Esophagus squamous epithelium (tissue), 5 donors: ENCODE data around the gene IL17RA. TPM values are rescaled to one million over a fixed set of nuclear protein-coding genes. Genes with fewer than 3 reads are reported as not detected.

Source experiments
- DNase-seq: peaks from one replicate; lab custom pipeline; 2025; lab: John Stamatoyannopoulos, UW
- H3K27ac ChIP-seq, 4 donors: fragments of 200-600 bp; sonication (generic); one replicate each; pipeline ENCODE4 v1.5.1; 2016 to 2019; ENCODE audit warnings: mild to moderate bottlenecking in 1 of 4
- H3K27me3 ChIP-seq, 4 donors: fragments of 200-600 bp; sonication (generic); 1 replicate in 3 of 4; 2 replicates in 1 of 4; pipeline versions ENCODE4 v1.5.1 to v1.6.0; 2017 to 2021; ENCODE audit warnings: antibody characterized with exemption in 1 of 4
- H3K36me3 ChIP-seq, 3 donors: fragments of 200-600 bp; sonication (generic); one replicate each; pipeline ENCODE4 v1.5.1; 2016 to 2019
- H3K4me1 ChIP-seq, 3 donors: fragments of 200-600 bp; sonication (generic); one replicate each; pipeline ENCODE4 v1.5.1; 2017 to 2019
- H3K4me3 ChIP-seq, 4 donors: fragments of 200-600 bp; sonication (generic); 1 replicate in 3 of 4; 2 replicates in 1 of 4; pipeline ENCODE4 v1.5.1; 2016 to 2019; ENCODE audit warnings: mild to moderate bottlenecking in 2 of 4, moderate library complexity in 1 of 4
- H3K9me3 ChIP-seq, 3 donors: fragments of 200-600 bp; sonication (generic); one replicate each; pipeline ENCODE4 v1.5.1; 2016 to 2019
- CTCF ChIP-seq, 6 experiments: fragments of 450-650 bp in 4 of 6; fragments of 200-600 bp in 2 of 6; sonication (generic) in 2 of 6; IDR thresholded peaks; one replicate each; pipeline ENCODE4 v1.5.1; 2016 to 2019; ENCODE audit warnings: antibody characterized with exemption in 6 of 6, mild to moderate bottlenecking in 4 of 6, moderate library complexity in 4 of 6
- POLR2A ChIP-seq, 4 donors: fragments of 450-650 bp; IDR thresholded peaks; one replicate each; pipeline ENCODE4 v1.6.1; 2017; ENCODE audit warnings: antibody characterized with exemption in 4 of 4, mild to moderate bottlenecking in 4 of 4, moderate library complexity in 3 of 4
- WGBS, 2 donors: methylation state at CpG; one replicate each; pipeline ENCODE4 v1.1.5; 2018; 5-methylcytosine and 5-hydroxymethylcytosine counted together
- intact Hi-C: fragments of 100-400 bp; cut with DNase I; formaldehyde crosslinking; loops from one replicate; pipeline ENCODE4 v1.15.0; 2022
- total RNA-seq, 4 donors: library from RNA; depleted of rRNA; stranded (reverse); fragments of >200 nt; gene quantifications; one replicate each; pipeline ENCODE4 v1.1.0, GENCODE V29; 2016
- donor health status: DM: yes; HTN: yes; CAD: no.

Gene IL17RA
- total RNA-seq, 4 donors from 2014 or later = 8.6 to 14.7 (median 9.1) TPM

- TF ChIP-seq CTCF (IDR thresholded peaks at IDR 0.05) = no peak
- H3K4me1 ChIP-seq = peaks cover 0 to 14% (median 0%) of the 10 kb centered on the region in 3 donors
- H3K27me3 ChIP-seq = no peaks in the 10 kb centered on the region
- no peak overlapping the region for H3K4me3 ChIP-seq
- H3K9me3 ChIP-seq = no peaks in the 10 kb centered on the region
- 35 to 37% methylated on average over 6 of the region's 7 CpGs for WGBS, 2 donors
- no peak overlapping the region for H3K27ac ChIP-seq
- H3K36me3 ChIP-seq = no peaks in the 10 kb centered on the region
- DNase-seq = no peak
- intact Hi-C loops = no loop called here
Measured at GRCh38 chr22:17065433-17065832, 19.4 kb upstream of the IL17RA start.

GRCh38 chr22:17072877-17073276 lies 11.9 kb upstream of the IL17RA start:
- intact Hi-C loops = loop anchor here (10.0 kb wide), 1 partner anchor 432 kb away; no protein-coding TSS in a partner anchor
- H3K27me3 ChIP-seq = peaks cover 0 to 8% (median 0%) of the 10 kb centered on the region in 4 donors
- H3K27ac ChIP-seq = no peak overlapping the region
- 80 to 83% methylated on average over 1 of the region's 1 CpG for WGBS, 2 donors
- H3K36me3 ChIP-seq = no peaks in the 10 kb centered on the region
- peaks cover 0 to 9% (median 0%) of the 10 kb centered on the region in 3 donors for H3K4me1 ChIP-seq
- DNase-seq = no peak
- TF ChIP-seq POLR2A (IDR thresholded peaks at IDR 0.05) = no peak
- no peak for TF ChIP-seq CTCF (IDR thresholded peaks at IDR 0.05)
- H3K4me3 ChIP-seq = no peak overlapping the region
- no peaks in the 10 kb centered on the region for H3K9me3 ChIP-seq

GRCh38 chr22:17074648-17075002 lies 10.2 kb upstream of the IL17RA start:
- no peak for TF ChIP-seq POLR2A (IDR thresholded peaks at IDR 0.05)
- TF ChIP-seq CTCF (IDR thresholded peaks at IDR 0.05) = no peak
- no peak for DNase-seq
- no peaks in the 10 kb centered on the region for H3K9me3 ChIP-seq
- H3K27ac ChIP-seq = no peak overlapping the region
- H3K4me1 ChIP-seq = peaks cover 0 to 9% (median 0%) of the 10 kb centered on the region in 3 donors
- H3K36me3 ChIP-seq = no peaks in the 10 kb centered on the region
- intact Hi-C loops = loop anchor here (10.0 kb wide), 1 partner anchor 430 kb away; no protein-coding TSS in a partner anchor
- H3K4me3 ChIP-seq = no peak overlapping the region
- H3K27me3 ChIP-seq = peaks cover 0 to 8% (median 0%) of the 10 kb centered on the region in 4 donors

- peaks cover 0 to 9% (median 0%) of the 10 kb centered on the region in 3 donors for H3K4me1 ChIP-seq
- no peak for TF ChIP-seq CTCF (IDR thresholded peaks at IDR 0.05)
- TF ChIP-seq POLR2A (IDR thresholded peaks at IDR 0.05) = no peak
- peaks cover 0 to 8% (median 0%) of the 10 kb centered on the region in 4 donors for H3K27me3 ChIP-seq
- no peak overlapping the region for H3K4me3 ChIP-seq
- DNase-seq = no peak
- H3K36me3 ChIP-seq = no peaks in the 10 kb centered on the region
- intact Hi-C loops = loop anchor here (10.0 kb wide), 1 partner anchor 428 kb away; no protein-coding TSS in a partner anchor
- H3K27ac ChIP-seq = no peak overlapping the region
- H3K9me3 ChIP-seq = no peaks in the 10 kb centered on the region
Measured at GRCh38 chr22:17077255-17077654, 7.5 kb upstream of the IL17RA start.

GRCh38 chr22:17079572-17079971 lies 5.2 kb upstream of the IL17RA start:
- peaks cover 0 to 8% (median 0%) of the 10 kb centered on the region in 4 donors for H3K27me3 ChIP-seq
- no peak for DNase-seq
- no peaks in the 10 kb centered on the region for H3K36me3 ChIP-seq
- no peak overlapping the region for H3K27ac ChIP-seq
- no peak overlapping the region for H3K4me3 ChIP-seq
- TF ChIP-seq CTCF (IDR thresholded peaks at IDR 0.05) (no peak), POLR2A (IDR thresholded peaks at IDR 0.05) (no peak)
- WGBS, 2 donors = 69 to 74% methylated on average over 4 of the region's 4 CpGs
- H3K9me3 ChIP-seq = no peaks in the 10 kb centered on the region
- intact Hi-C loops = loop anchor here (10.0 kb wide), 1 partner anchor 425 kb away; no protein-coding TSS in a partner anchor
- peaks cover 0 to 18% (median 6%) of the 10 kb centered on the region in 3 donors for H3K4me1 ChIP-seq
